Measurements from ENCODE around the gene AOPEP.
A peak's percentile ranks its signal among the peaks of the same experiment; 100 is the strongest.

AOPEP gene

GRCh38 chr9:94921656-94922055 lies 195.2 kb downstream of the AOPEP start:
- FAIRE-seq (no peak), DNase-seq (ENCODE audit: insufficient read length, low spot score) (no peak)
- no peak for TF ChIP-seq SPI1 (IDR thresholded peaks at IDR 0.05; ENCODE audit: low read depth, low read length)
- TF ChIP-seq TAF1 (IDR thresholded peaks at IDR 0.05; ENCODE audit: low read depth, low read length): no peak

GRCh38 chr9:94922098-94922607 lies 195.7 kb downstream of the AOPEP start:
- no peak for DNase-seq (ENCODE audit: insufficient read length, low spot score)
- no peak for TF ChIP-seq POLR2A (IDR thresholded peaks at IDR 0.05; ENCODE audit: low read depth, low read length)
- TF ChIP-seq POU2F2 (IDR thresholded peaks at IDR 0.05; ENCODE audit: low read depth, low read length): no peak
- TF ChIP-seq SPI1 (IDR thresholded peaks at IDR 0.05; ENCODE audit: low read depth, low read length): no peak
- TF ChIP-seq PAX5 (IDR thresholded peaks at IDR 0.05; ENCODE audit: insufficient read depth, low read length, severe bottlenecking): no peak
- TF ChIP-seq TAF1 (IDR thresholded peaks at IDR 0.05; ENCODE audit: low read depth, low read length): no peak
- no peak for TF ChIP-seq POLR2AphosphoS5 (IDR thresholded peaks at IDR 0.05; ENCODE audit: low read depth, low read length)
- peak; percentile 45 for FAIRE-seq

GRCh38 chr9:94922691-94923107 lies 196.2 kb downstream of the AOPEP start:
- TF ChIP-seq POU2F2 (IDR thresholded peaks at IDR 0.05; ENCODE audit: low read depth, low read length): no peak
- TF ChIP-seq SPI1 (IDR thresholded peaks at IDR 0.05; ENCODE audit: low read depth, low read length): no peak
- no peak for TF ChIP-seq POLR2A (IDR thresholded peaks at IDR 0.05; ENCODE audit: low read depth, low read length)
- TF ChIP-seq POLR2AphosphoS5 (IDR thresholded peaks at IDR 0.05; ENCODE audit: low read depth, low read length): no peak
- TF ChIP-seq PAX5 (IDR thresholded peaks at IDR 0.05; ENCODE audit: insufficient read depth, low read length, severe bottlenecking): no peak
- TF ChIP-seq TAF1 (IDR thresholded peaks at IDR 0.05; ENCODE audit: low read depth, low read length): no peak
- FAIRE-seq (peak; percentile 40), DNase-seq (ENCODE audit: insufficient read length, low spot score) (no peak)

- DNase-seq (ENCODE audit: insufficient read length, low spot score) (no peak), FAIRE-seq (peak; percentile 20)
- TF ChIP-seq POLR2A (IDR thresholded peaks at IDR 0.05; ENCODE audit: low read depth, low read length): no peak
- TF ChIP-seq PAX5 (IDR thresholded peaks at IDR 0.05; ENCODE audit: insufficient read depth, low read length, severe bottlenecking): no peak
- TF ChIP-seq POLR2AphosphoS5 (IDR thresholded peaks at IDR 0.05; ENCODE audit: low read depth, low read length): no peak
- no peak for TF ChIP-seq SPI1 (IDR thresholded peaks at IDR 0.05; ENCODE audit: low read depth, low read length)
- no peak for TF ChIP-seq POU2F2 (IDR thresholded peaks at IDR 0.05; ENCODE audit: low read depth, low read length)
- no peak for TF ChIP-seq TAF1 (IDR thresholded peaks at IDR 0.05; ENCODE audit: low read depth, low read length)
Measured at GRCh38 chr9:94923326-94924089, 197.0 kb downstream of the AOPEP start.

- TF ChIP-seq TAF1 (IDR thresholded peaks at IDR 0.05; ENCODE audit: low read depth, low read length): no peak
- TF ChIP-seq SPI1 (IDR thresholded peaks at IDR 0.05; ENCODE audit: low read depth, low read length): no peak
- FAIRE-seq: no peak
- no peak for DNase-seq (ENCODE audit: insufficient read length, low spot score)
Measured at GRCh38 chr9:94925751-94926430, 199.4 kb downstream of the AOPEP start.

- FAIRE-seq (no peak), DNase-seq (ENCODE audit: insufficient read length, low spot score) (no peak)
- no peak for TF ChIP-seq SPI1 (IDR thresholded peaks at IDR 0.05; ENCODE audit: low read depth, low read length)
- no peak for TF ChIP-seq POLR2AphosphoS5 (IDR thresholded peaks at IDR 0.05; ENCODE audit: low read depth, low read length)
- no peak for TF ChIP-seq PAX5 (IDR thresholded peaks at IDR 0.05; ENCODE audit: insufficient read depth, low read length, severe bottlenecking)
Measured at GRCh38 chr9:94926431-94926800, 199.9 kb downstream of the AOPEP start.

GRCh38 chr9:94927048-94927761 lies 200.7 kb downstream of the AOPEP start:
- DNase-seq (ENCODE audit: insufficient read length, low spot score): no peak
- FAIRE-seq: no peak
- TF ChIP-seq POU2F2 (IDR thresholded peaks at IDR 0.05; ENCODE audit: low read depth, low read length) (no peak), POLR2A (IDR thresholded peaks at IDR 0.05; ENCODE audit: low read depth, low read length) (no peak), TAF1 (IDR thresholded peaks at IDR 0.05; ENCODE audit: low read depth, low read length) (no peak), SPI1 (IDR thresholded peaks at IDR 0.05; ENCODE audit: low read depth, low read length) (no peak), PAX5 (IDR thresholded peaks at IDR 0.05; ENCODE audit: insufficient read depth, low read length, severe bottlenecking) (no peak), POLR2AphosphoS5 (IDR thresholded peaks at IDR 0.05; ENCODE audit: low read depth, low read length) (no peak)

- TF ChIP-seq POU2F2 (IDR thresholded peaks at IDR 0.05; ENCODE audit: low read depth, low read length) (no peak), POLR2A (IDR thresholded peaks at IDR 0.05; ENCODE audit: low read depth, low read length) (no peak), SPI1 (IDR thresholded peaks at IDR 0.05; ENCODE audit: low read depth, low read length) (no peak), PAX5 (IDR thresholded peaks at IDR 0.05; ENCODE audit: insufficient read depth, low read length, severe bottlenecking) (no peak), TAF1 (IDR thresholded peaks at IDR 0.05; ENCODE audit: low read depth, low read length) (no peak), POLR2AphosphoS5 (IDR thresholded peaks at IDR 0.05; ENCODE audit: low read depth, low read length) (no peak)
- FAIRE-seq (no peak), DNase-seq (ENCODE audit: insufficient read length, low spot score) (no peak)
Measured at GRCh38 chr9:94927762-94928670, 201.5 kb downstream of the AOPEP start.

All from GM12891 (cell line).